ENCODE results near the gene ERAP2.

Gene ERAP2

DNA sequence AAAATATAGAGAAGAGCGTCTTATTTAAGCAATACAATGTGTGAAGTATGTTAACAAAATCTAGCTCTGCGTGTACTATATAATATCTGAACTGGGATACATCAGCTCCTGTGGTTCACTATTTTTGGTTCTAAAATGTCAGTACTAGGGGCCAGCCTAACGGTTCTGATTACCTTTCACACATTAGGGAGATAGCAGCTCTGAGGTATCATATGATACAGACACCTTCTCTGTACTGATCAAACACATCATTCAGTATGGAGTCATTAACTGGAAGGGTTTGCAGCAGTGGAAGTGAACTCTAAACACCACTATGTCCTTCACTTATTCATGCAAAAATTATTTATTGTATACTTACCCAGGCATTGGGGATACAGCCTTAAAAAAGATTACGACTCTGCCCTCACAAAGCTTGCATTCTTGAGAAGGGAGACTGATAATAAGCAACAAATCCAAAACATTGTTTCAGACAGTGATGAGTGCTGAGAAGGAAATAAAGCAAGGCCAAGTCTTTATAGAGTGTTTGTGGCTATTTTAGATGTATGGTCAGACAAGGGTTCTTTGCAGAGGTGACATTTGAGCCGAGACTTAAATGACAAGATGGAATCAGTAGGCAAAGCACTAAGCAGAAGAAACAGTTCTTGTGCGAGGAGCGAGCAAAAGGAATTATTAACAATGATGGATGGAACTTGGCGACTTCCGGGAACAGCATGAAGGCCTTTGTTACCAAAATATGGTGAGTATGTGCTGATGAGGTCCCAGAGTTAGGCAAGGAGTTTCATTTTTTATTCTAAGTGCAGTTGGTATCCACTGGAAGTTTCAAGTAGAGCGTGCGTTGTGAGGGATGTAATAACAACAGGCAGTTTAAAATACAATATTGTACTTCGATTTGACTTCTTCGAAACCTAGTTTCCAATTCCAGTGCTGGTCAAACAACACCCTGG lies 57.7 kb downstream of the ERAP2 start:
- peak; percentile 6 for DNase-seq (ENCODE audit: low spot score)

- DNase-seq (ENCODE audit: low spot score), result peak; percentile 84
Measured at GRCh38 chr5:96934708-96935558, 58.6 kb downstream of the ERAP2 start.

- peak; percentile 90 for DNase-seq (ENCODE audit: low spot score)
Measured at GRCh38 chr5:96935559-96936430, 59.5 kb downstream of the ERAP2 start, which contains the start of gene LNPEP. TSS of gene LNPEP (plus strand) at chr5:96936080. CDS start at chr5:96936156, 76 bp downstream.

GRCh38 chr5:96936431-96937320 lies 60.4 kb downstream of the ERAP2 start:
- DNase-seq (ENCODE audit: low spot score), result peak; percentile 4

GRCh38 chr5:96940586-96940985 lies 64.3 kb downstream of the ERAP2 start:
- no peak for DNase-seq (ENCODE audit: low spot score)

DNA sequence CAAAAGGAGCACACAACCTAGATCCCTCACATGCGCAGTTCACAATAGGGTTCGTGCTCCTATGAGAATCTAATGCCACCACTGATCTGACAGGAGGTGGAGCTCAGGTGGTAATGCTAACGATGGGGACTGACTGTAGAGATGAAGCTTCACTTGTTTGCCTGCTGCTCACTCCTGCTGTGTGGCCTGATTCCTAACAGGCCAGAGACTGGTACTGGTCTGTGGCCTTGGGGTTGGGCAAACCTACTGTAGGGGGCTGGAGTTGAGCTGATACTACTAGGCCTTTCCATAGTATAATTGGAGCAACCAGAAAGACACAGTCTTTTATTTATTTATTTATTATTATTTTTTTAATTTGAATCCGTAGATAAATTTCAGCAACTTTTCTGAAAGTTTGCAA lies 64.8 kb downstream of the ERAP2 start:
- no peak for DNase-seq (ENCODE audit: low spot score)

GRCh38 chr5:96942078-96942477 lies 65.8 kb downstream of the ERAP2 start:
- no peak for DNase-seq (ENCODE audit: low spot score)

DNA sequence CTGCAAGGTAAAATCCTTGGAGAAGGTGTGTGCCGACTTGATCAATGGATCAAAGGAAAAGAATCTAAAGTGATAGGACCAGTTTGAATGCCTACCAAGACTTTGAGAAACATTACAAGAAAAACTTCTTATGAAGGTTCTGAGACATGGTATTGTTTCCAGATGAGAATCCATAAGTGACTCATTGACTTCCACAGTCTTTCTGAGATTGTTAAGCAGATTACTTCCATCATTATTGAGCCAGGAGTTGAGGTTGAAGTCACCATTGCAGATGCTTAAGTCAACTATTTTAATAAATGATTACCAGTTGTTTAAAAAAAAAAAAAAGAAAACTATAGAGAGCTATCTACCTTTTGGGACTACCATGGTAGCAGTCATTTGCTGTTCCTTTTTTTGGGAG lies 66.6 kb downstream of the ERAP2 start:
- DNase-seq (ENCODE audit: low spot score), result peak; percentile 47

DNA sequence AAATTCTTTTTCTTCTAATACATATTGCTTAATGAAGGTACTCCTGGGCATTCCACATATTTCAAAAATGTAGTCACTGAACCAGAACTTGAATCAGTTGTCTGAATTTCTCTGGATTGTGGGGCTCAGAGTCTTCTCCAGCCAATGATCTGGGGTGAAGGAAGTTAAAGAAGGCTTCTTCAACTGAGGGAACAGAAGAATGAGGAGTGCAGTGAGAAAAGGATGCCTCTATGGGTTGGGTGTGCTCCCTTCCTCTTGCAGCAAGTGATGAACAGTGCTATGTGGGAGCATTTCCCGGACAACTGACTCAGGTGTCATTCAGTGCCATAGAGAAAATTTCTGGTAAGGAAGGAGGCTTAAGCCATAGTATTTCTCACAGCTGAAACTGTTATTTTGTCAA lies 67.5 kb downstream of the ERAP2 start:
- DNase-seq (ENCODE audit: low spot score), result no peak

- DNase-seq (ENCODE audit: low spot score), result no peak
Measured at GRCh38 chr5:96945144-96945897, 69.0 kb downstream of the ERAP2 start.

- no peak for DNase-seq (ENCODE audit: low spot score)
Measured at GRCh38 chr5:96946381-96946780, 70.1 kb downstream of the ERAP2 start.

- no peak for DNase-seq (ENCODE audit: low spot score)
Measured at GRCh38 chr5:96952118-96952750, 75.9 kb downstream of the ERAP2 start.

DNA sequence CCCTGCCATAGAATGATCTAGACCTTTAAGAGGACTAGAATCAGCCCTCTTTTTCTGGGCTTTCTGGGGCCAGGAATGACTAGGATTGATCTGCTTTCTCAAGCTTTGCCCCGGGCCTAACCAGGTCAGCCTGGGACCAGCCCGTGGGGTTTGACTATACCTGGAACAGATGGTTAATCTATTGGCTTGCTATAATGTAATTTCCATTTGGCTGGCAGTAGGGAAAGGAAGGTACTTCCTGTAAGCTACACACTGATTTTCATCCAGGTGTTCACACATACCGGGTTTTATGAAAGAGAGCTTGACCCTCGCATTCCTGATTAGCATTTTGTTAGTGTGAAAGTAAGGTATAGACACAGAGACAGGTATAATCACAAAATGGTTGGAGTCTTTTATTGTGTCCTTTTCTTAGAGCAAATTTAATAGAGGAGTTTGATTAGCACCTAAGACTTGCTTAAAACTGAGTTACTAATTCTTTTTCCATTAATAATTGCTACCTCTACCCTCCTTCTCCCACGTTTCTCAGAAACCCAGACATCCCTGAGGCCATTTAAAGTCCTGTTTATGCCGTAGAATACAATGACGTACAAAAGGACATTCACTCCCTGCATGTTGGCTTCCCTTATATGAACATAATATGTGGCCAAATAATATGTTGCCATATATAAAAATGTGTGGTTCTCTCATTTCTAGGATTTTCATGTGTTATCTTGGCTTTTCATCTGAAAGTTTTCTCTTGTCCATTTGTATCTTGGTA lies 76.9 kb downstream of the ERAP2 start:
- DNase-seq (ENCODE audit: low spot score), result no peak

DNA sequence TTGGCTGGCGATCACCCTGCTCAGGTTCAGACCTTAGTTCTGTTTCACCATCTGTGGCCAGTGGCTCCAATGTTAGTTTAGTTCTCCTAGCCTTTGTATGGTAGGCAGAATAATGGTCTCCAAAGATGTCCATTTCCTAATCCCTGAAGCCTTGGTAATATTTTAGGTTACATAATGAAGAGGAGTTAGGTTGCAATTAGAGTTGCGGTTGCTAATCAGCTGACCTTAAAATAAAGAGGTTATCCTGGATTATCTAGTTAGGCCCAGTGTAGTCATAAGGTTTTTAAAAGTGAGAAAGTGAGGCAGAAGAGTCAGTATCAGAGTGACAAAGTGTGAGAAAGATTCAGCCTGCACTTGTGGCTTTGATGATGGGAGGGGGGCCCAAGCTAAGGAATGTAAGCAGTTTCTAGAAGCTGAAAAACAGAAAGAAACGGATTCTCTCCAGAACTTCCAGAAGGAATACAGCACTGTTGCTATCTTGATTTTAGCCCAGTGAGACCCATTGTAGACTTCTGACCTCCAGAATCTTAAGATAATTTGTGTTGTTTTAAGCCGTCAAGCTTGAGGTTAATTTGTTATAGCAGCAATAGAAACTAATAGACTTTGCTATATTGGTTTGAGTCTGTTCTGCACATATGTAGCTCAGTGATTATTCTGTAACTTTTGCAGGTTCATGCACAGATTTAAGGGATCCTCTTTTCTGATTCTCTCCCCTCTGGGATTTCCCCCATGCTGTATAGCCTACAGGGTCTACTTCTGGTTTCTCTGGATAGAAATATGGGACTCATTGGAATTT lies 81.2 kb downstream of the ERAP2 start:
- no peak for DNase-seq (ENCODE audit: low spot score)

- DNase-seq (ENCODE audit: low spot score), result no peak
Measured at GRCh38 chr5:96958977-96959376, 82.7 kb downstream of the ERAP2 start.

DNA sequence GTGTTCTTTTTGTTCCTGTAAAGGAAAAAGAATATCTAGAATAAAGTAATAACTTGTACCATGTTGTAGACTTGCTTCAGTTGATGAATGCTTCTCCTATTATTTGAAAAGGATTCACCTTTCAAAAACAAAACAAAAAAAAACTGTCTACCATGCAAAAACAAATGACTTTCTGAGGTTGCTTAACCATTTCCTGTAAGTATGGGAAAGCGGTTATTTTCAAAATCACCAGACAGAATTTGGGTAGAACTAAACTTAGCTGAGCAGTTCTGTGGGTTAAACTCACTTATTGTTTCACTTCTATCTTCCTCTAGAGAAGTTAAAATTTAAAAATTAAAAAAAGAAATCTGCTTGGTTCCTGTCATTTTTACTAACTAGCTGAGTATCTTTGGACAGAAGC lies 84.8 kb downstream of the ERAP2 start:
- no peak for DNase-seq (ENCODE audit: low spot score)

- DNase-seq (ENCODE audit: low spot score), result no peak
Measured at GRCh38 chr5:96962540-96962991, 86.3 kb downstream of the ERAP2 start.

DNA sequence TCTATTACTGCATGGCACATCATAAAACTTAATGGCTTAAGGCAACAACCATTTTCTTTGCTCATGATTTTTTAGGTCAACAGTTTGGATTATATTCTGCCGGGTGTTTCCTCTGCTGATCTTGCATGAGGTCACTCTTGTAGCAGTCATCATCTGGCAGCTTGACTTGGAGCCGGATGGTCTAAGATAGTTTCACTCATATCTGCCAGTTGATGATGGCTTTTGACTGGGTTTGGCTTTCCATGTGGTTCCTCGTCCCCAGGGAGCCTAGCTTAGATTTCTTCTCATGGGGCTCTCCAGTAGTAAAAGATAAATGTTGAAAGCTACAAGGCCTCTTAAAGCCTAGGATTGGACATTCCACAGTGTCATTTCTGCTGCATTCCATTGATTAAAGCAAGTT lies 87.0 kb downstream of the ERAP2 start:
- peak; percentile 89 for DNase-seq (ENCODE audit: low spot score)
